Sigmoid colon (tissue), 7 donors: Measurements from ENCODE around the gene DNAJB14. TPM values are rescaled to one million over a fixed set of nuclear protein-coding genes. Genes with fewer than 3 reads are reported as not detected.

Experiments used
- DNase-seq: peaks from one replicate; pipeline ENCODE4 v3.0.0-alpha.2; 2019
- H3K27ac ChIP-seq, 4 donors: fragments of 200-600 bp; sonication (generic); one replicate each; pipeline ENCODE4 v1.5.1; 2016 to 2019; ENCODE audit warnings: mild to moderate bottlenecking in 1 of 4
- H3K27me3 ChIP-seq, 3 donors: fragments of 200-600 bp; sonication (generic); one replicate each; pipeline ENCODE4 v1.5.1; 2019; ENCODE audit warnings: mild to moderate bottlenecking in 1 of 3
- H3K36me3 ChIP-seq, 4 donors: fragments of 200-600 bp; sonication (generic); one replicate each; pipeline ENCODE4 v1.5.1; 2016 to 2019
- H3K4me1 ChIP-seq, 4 donors: fragments of 200-600 bp; sonication (generic); one replicate each; pipeline ENCODE4 v1.5.1; 2017 to 2019
- H3K4me3 ChIP-seq, 4 donors: fragments of 200-600 bp; sonication (generic); one replicate each; pipeline ENCODE4 v1.5.1; 2017 to 2019; ENCODE audit warnings: mild to moderate bottlenecking in 2 of 4, moderate library complexity in 1 of 4
- H3K9me3 ChIP-seq, 4 donors: fragments of 200-600 bp in 3 of 4; sonication (generic) in 3 of 4; one replicate each; pipeline versions ENCODE4 v1.5.1 to v1.6.1; 2013 to 2019
- CTCF ChIP-seq, 4 experiments: fragments of 450-650 bp in 3 of 4; fragments of 200-600 bp in 1 of 4; IDR thresholded peaks; one replicate each; pipeline ENCODE4 v1.5.1; 2016 to 2019; ENCODE audit warnings: antibody characterized with exemption in 4 of 4, mild to moderate bottlenecking in 3 of 4, moderate library complexity in 2 of 4
- EP300 ChIP-seq, 4 donors: sonication (generic); formaldehyde crosslinking; IDR thresholded peaks; one replicate each; pipeline ENCODE4 v1.6.1; 2017; ENCODE audit warnings: antibody characterized with exemption in 4 of 4
- POLR2A ChIP-seq, 2 donors: fragments of 450-650 bp; IDR thresholded peaks; one replicate each; pipeline ENCODE4 v1.6.1; 2016; ENCODE audit warnings: antibody characterized with exemption in 2 of 2, mild to moderate bottlenecking in 2 of 2, moderate library complexity in 2 of 2
- POLR2AphosphoS5 ChIP-seq, 4 donors: sonication (generic); formaldehyde crosslinking; IDR thresholded peaks; one replicate each; pipeline ENCODE4 v1.6.1; 2017; ENCODE audit warnings: antibody characterized with exemption in 4 of 4
- WGBS, 2 donors: extraction: QIAGEN DNeasy Blood & Tissue Kit; methylation state at CpG; one replicate each; pipeline ENCODE4 v1.1.7; 2013; 5-methylcytosine and 5-hydroxymethylcytosine counted together
- intact Hi-C: fragments of 100-400 bp; cut with DNase I; formaldehyde crosslinking; loops from one replicate; pipeline ENCODE4 v1.15.1; 2023
- polyA plus RNA-seq, 3 donors: library from polyadenylated mRNA; stranded (reverse); fragments of 200-250 nt; gene quantifications; one replicate each; pipeline ENCODE4 v1.2.3, GENCODE V29; 2013
- total RNA-seq, 4 donors: library from RNA; depleted of rRNA; stranded (reverse); fragments of >200 nt; gene quantifications; one replicate each; pipeline ENCODE4 v1.1.0, GENCODE V29; 2016
- donor health status: healthy with polysubstance abuse.
- donor health status: Bipolar disorder and iron deficiency.
- donor health status: healthy.

The DNAJB14 gene
- total and polyA plus RNA-seq, 7 donors: 9.0 to 53.9 (median 31.4) TPM

DNA sequence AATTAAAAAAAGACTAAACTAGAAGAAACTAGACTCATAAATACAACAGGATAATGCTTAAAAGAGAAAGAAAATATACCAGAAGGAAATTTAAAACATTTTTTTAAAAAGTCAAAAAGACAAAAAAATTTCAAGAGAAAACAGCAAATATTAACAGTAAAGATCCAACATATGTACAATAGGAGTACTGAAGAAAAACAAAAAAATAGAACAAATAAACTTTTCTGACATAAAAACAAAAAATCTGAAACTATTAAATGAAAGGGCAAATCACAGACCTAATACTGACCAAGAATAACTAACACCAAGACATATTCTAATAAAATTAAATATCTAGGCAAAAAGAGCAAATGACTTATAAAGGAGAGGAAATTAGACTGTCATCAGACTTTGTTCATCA, 11.5 kb downstream of the DNAJB14 start:
- no peak overlapping the region for H3K4me3 ChIP-seq
- no peaks in the 10 kb centered on the region for H3K36me3 ChIP-seq
- TF ChIP-seq EP300 (IDR thresholded peaks at IDR 0.05) (no peak), CTCF (IDR thresholded peaks at IDR 0.05) (no peak), POLR2A (IDR thresholded peaks at IDR 0.05) (no peak), POLR2AphosphoS5 (IDR thresholded peaks at IDR 0.05) (no peak)
- H3K9me3 ChIP-seq: peaks cover 0 to 6% (median 1%) of the 10 kb centered on the region in 4 donors
- H3K27ac ChIP-seq: no peak overlapping the region
- no peak for DNase-seq
- H3K27me3 ChIP-seq: no peaks in the 10 kb centered on the region
- H3K4me1 ChIP-seq: no peaks in the 10 kb centered on the region
- intact Hi-C loops: loop anchor here (5.0 kb wide), 1 partner anchor 38 kb away; no protein-coding TSS in a partner anchor

GRCh38 chr4:99927566-99927965, 18.9 kb downstream of the DNAJB14 start:
- Histone ChIP-seq H3K27me3 (no peaks in the 10 kb centered on the region), H3K27ac (no peak overlapping the region), H3K4me1 (peaks cover 0 to 14% (median 2%) of the 10 kb centered on the region in 4 donors), H3K36me3 (peaks cover 0 to 6% (median 0%) of the 10 kb centered on the region in 4 donors), H3K9me3 (no peaks in the 10 kb centered on the region), H3K4me3 (no peak overlapping the region)
- no peak for TF ChIP-seq CTCF (IDR thresholded peaks at IDR 0.05)
- TF ChIP-seq POLR2A (IDR thresholded peaks at IDR 0.05): no peak
- DNase-seq: no peak
- intact Hi-C loops: no loop called here
- 91 to 92% methylated on average over 2 of the region's 2 CpGs for WGBS, 2 donors

DNA sequence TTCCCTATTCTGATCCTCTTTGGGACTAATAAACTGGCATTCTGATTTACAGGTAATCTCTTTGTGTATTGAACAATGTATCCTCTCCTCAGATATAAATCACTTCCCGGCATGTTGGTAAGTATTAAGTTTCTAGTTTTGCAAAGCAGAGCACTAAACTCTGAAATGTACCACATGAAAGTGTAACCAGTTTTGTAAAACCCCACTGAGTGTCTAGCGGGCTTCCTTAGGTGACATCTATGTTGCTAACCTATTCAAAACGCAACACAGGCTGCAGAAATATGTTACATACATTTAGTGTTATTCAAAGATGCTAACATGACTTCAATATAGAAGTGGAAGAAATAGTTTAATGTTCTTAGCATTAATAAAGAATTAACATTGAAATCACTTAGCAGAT, 25.2 kb downstream of the DNAJB14 start:
- no peak overlapping the region for H3K27ac ChIP-seq
- H3K4me3 ChIP-seq: no peak overlapping the region
- no peak for TF ChIP-seq POLR2A (IDR thresholded peaks at IDR 0.05)
- no peak for TF ChIP-seq EP300 (IDR thresholded peaks at IDR 0.05)
- no peak for TF ChIP-seq CTCF (IDR thresholded peaks at IDR 0.05)
- no peak for TF ChIP-seq POLR2AphosphoS5 (IDR thresholded peaks at IDR 0.05)
- H3K4me1 ChIP-seq: peaks cover 0 to 15% (median 2%) of the 10 kb centered on the region in 4 donors
- H3K9me3 ChIP-seq: peaks cover 0 to 4% (median 0%) of the 10 kb centered on the region in 4 donors
- 79 to 95% methylated on average over 3 of the region's 3 CpGs for WGBS, 2 donors
- DNase-seq: no peak
- intact Hi-C loops: no loop called here
- no peaks in the 10 kb centered on the region for H3K27me3 ChIP-seq
- H3K36me3 ChIP-seq: peaks cover 0 to 38% (median 4%) of the 10 kb centered on the region in 4 donors

DNA sequence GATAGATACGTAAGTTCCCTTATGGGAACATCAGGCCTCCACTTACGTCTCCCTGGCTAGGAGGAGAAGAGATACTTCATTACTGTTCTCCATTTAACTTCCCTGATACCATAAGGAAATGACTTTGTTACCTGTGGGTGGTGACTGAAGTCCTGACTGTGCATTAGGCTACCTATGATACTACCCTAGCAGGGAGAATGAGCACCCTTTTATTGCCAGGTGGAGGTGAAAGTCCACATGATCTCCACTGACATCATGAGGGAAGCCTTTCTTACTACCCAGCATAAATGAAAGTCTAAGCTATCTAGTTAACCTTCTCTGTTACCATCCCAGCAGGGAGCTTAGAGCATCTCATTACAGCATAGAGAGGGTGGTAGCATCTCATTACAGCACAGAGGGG, 27.8 kb downstream of the DNAJB14 start:
- Histone ChIP-seq H3K36me3 (peaks cover 0 to 48% (median 4%) of the 10 kb centered on the region in 4 donors), H3K4me1 (peaks cover 0 to 10% (median 2%) of the 10 kb centered on the region in 4 donors), H3K27me3 (no peaks in the 10 kb centered on the region), H3K27ac (no peak overlapping the region), H3K9me3 (peaks cover 0 to 4% (median 0%) of the 10 kb centered on the region in 4 donors), H3K4me3 (no peak overlapping the region)
- DNase-seq: no peak
- 34 to 85% methylated on average over 2 of the region's 2 CpGs for WGBS, 2 donors
- TF ChIP-seq POLR2A (IDR thresholded peaks at IDR 0.05): no peak
- TF ChIP-seq EP300 (IDR thresholded peaks at IDR 0.05): no peak
- TF ChIP-seq CTCF (IDR thresholded peaks at IDR 0.05): no peak
- TF ChIP-seq POLR2AphosphoS5 (IDR thresholded peaks at IDR 0.05): no peak
- intact Hi-C loops: no loop called here

DNA sequence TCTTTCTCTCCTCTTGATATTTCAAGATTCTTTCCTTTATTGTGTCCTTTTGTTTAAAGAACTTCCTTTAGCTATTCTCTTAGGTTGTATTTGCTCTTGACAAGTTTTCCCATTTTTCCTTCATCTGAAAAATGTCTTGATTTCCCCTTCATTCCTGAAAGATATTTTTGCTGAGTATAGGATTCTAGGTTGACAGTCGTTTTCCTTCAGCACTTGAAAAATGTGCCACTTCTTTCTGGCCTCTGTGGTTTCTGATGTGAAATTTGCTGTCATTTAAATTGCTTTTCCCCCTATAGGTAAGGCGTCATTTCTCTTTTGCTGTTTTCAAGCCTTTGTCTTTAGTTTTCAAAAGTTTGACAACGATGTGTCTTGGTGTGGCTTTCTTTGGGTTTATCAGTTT, 28.8 kb downstream of the DNAJB14 start:
- intact Hi-C loops: no loop called here
- Histone ChIP-seq H3K4me1 (peaks cover 0 to 1% (median under 1%) of the 10 kb centered on the region in 4 donors), H3K27me3 (no peaks in the 10 kb centered on the region), H3K27ac (no peak overlapping the region), H3K9me3 (peaks cover 0 to 4% (median 0%) of the 10 kb centered on the region in 4 donors), H3K4me3 (no peak overlapping the region), H3K36me3 (peaks cover 0 to 48% (median 4%) of the 10 kb centered on the region in 4 donors)
- WGBS, 2 donors: 95% methylated on average over 3 of the region's 3 CpGs
- DNase-seq: no peak
- no peak for TF ChIP-seq POLR2A (IDR thresholded peaks at IDR 0.05)
- TF ChIP-seq POLR2AphosphoS5 (IDR thresholded peaks at IDR 0.05): no peak
- TF ChIP-seq EP300 (IDR thresholded peaks at IDR 0.05): no peak
- TF ChIP-seq CTCF (IDR thresholded peaks at IDR 0.05): no peak
